ENCODE results near the gene PSMC3. TPM values are rescaled to one million over a fixed set of nuclear protein-coding genes. Genes with fewer than 3 reads are reported as not detected.

Gene PSMC3
- total and polyA plus RNA-seq, 4 donors: 61.6 to 192 (median 141) TPM

DNA sequence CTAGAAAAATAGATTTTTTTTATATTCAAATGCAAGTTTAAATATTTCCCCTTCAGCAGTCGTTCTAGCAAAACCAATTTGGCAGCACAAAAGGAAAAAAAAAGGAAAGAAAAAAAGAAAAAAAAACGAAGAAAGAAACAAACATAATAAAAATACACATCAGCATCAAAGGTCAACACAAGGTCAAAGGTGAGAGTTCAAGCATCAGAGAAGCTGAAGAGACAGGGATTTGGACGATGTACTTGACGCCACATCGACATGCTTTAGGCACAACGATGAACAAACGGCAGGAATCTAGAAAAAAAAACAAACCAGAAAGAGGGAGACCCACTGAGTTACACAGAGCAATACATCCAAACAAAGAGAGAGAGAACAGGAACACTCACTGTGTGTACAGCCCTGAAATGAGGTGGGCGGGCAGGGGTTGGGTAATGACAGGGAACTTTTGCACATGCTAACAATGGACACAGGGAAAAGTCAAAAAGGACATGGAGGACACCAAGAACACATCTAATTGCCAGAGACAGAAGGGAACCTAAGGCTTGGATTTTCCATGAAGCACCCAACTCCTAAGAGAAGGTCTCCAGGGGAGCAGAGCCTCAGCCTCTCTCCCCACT is 42.5 kb upstream of the PSMC3 start:
- DNase-seq (peak in 2 of 3 donors; percentile 36 to 38), ATAC-seq (ENCODE audit: insufficient read depth, low FRiP score) (no peak)
- peaks cover 0 to 18% (median 7%) of the 10 kb centered on the region in 5 donors for H3K4me1 ChIP-seq (ENCODE audit: control insufficient read depth in 5 of 5, insufficient read depth in 5 of 5, low read length in 5 of 5)
- TF ChIP-seq, protein P1, sequence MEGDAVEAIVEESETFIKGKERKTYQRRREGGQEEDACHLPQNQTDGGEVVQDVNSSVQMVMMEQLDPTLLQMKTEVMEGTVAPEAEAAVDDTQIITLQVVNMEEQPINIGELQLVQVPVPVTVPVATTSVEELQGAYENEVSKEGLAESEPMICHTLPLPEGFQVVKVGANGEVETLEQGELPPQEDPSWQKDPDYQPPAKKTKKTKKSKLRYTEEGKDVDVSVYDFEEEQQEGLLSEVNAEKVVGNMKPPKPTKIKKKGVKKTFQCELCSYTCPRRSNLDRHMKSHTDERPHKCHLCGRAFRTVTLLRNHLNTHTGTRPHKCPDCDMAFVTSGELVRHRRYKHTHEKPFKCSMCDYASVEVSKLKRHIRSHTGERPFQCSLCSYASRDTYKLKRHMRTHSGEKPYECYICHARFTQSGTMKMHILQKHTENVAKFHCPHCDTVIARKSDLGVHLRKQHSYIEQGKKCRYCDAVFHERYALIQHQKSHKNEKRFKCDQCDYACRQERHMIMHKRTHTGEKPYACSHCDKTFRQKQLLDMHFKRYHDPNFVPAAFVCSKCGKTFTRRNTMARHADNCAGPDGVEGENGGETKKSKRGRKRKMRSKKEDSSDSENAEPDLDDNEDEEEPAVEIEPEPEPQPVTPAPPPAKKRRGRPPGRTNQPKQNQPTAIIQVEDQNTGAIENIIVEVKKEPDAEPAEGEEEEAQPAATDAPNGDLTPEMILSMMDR (IDR thresholded peaks at IDR 0.05; ENCODE audit: control extremely low read depth, extremely low read depth): no peak
- H3K9me3 ChIP-seq (ENCODE audit: control insufficient read depth in 4 of 4, insufficient read depth in 3 of 4, low read length in 3 of 4): no peaks in the 10 kb centered on the region
- H3K27ac ChIP-seq (ENCODE audit: low read depth in 1 of 2, low read length in 1 of 2): no peak overlapping the region
- H3K27me3 ChIP-seq (ENCODE audit: control insufficient read depth in 3 of 3, insufficient read depth in 3 of 3, low read length in 2 of 3): no peaks in the 10 kb centered on the region
- H3K4me3 ChIP-seq: no peak overlapping the region
- H3K36me3 ChIP-seq (ENCODE audit: control insufficient read depth in 4 of 4, insufficient read depth in 4 of 4, low read length in 4 of 4): peaks cover 38 to 45% (median 41%) of the 10 kb centered on the region in 4 donors
- WGBS, 2 donors: 64 to 75% methylated on average over 8 of the region's 8 CpGs
- no peak overlapping the region for H3K9ac ChIP-seq (ENCODE audit: insufficient read depth in 1 of 2, low read length in 2 of 2)

DNA sequence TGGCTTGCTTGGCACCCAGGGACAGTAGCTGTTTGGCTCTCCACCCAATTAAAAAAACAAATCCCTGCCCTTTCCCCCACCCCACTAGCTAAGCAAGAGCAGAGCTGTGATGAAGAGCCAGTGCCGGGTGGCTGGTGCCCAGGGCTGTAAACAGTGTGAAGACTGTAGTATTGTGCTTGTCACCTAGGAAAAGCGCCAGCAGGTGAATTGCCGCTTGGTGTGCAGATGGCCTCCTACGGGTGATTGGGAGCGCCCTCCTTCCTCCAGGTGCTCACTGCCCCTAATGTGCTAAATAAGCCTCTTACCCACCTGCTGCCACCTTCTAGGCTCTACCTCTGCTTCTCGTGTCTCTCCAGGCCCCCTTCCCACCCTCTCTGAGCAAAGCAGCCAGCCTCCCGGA is 41.1 kb upstream of the PSMC3 start:
- no peak for ATAC-seq (ENCODE audit: insufficient read depth, low FRiP score)
- H3K4me1 ChIP-seq (ENCODE audit: control insufficient read depth in 5 of 5, insufficient read depth in 5 of 5, low read length in 5 of 5): peaks cover 0 to 18% (median 7%) of the 10 kb centered on the region in 5 donors
- H3K27me3 ChIP-seq (ENCODE audit: control insufficient read depth in 3 of 3, insufficient read depth in 3 of 3, low read length in 2 of 3): no peaks in the 10 kb centered on the region
- TF ChIP-seq, protein P1 (IDR thresholded peaks at IDR 0.05; ENCODE audit: control extremely low read depth, extremely low read depth): no peak
- H3K9me3 ChIP-seq (ENCODE audit: control insufficient read depth in 4 of 4, insufficient read depth in 3 of 4, low read length in 3 of 4): no peaks in the 10 kb centered on the region
- no peak for DNase-seq
- H3K36me3 ChIP-seq (ENCODE audit: control insufficient read depth in 4 of 4, insufficient read depth in 4 of 4, low read length in 4 of 4): peaks cover 26 to 34% (median 31%) of the 10 kb centered on the region in 4 donors
- H3K9ac ChIP-seq (ENCODE audit: insufficient read depth in 1 of 2, low read length in 2 of 2): no peak overlapping the region
- no peak overlapping the region for H3K4me3 ChIP-seq
- peak overlapping the region; percentile 61 to 80 for H3K27ac ChIP-seq (ENCODE audit: low read depth in 1 of 2, low read length in 1 of 2)
- WGBS, 2 donors: 87 to 95% methylated on average over 7 of the region's 7 CpGs

DNA sequence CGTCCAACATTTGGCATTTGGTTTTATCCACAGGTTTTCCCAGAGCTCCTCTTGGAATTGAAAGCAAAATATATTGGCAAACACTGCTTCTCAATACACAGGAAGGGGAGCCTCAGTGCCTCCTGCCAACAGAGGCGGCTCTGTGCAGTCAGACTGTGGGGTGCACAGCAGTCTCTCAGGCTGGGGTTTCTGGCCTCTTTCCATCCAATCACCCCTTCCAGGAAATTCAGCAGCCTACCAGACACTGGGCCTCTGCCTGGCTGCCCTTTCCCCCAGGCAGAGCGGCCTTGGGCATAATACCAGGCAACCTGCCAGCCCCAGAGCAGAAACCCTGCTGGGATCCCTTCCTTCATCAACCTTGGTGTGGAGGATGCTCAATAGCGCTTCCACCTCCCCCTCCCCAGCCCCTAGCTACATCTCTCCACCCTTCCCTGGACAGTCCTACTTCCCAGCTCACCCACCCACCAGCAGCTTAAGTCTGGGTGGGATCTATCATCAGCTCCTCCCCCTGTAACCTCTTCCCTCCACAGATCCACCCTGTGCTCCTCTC is 40.5 kb upstream of the PSMC3 start:
- WGBS, 2 donors: 47 to 82% methylated on average over 4 of the region's 4 CpGs
- ATAC-seq (ENCODE audit: insufficient read depth, low FRiP score) (no peak), DNase-seq (peak; percentile 62 to 82 (median 68))
- Histone ChIP-seq H3K27ac (ENCODE audit: low read depth in 1 of 2, low read length in 1 of 2) (peak overlapping the region; percentile 61 to 80), H3K4me1 (ENCODE audit: control insufficient read depth in 5 of 5, insufficient read depth in 5 of 5, low read length in 5 of 5) (peaks cover 0 to 18% (median 7%) of the 10 kb centered on the region in 5 donors), H3K36me3 (ENCODE audit: control insufficient read depth in 4 of 4, insufficient read depth in 4 of 4, low read length in 4 of 4) (peaks cover 20 to 31% (median 26%) of the 10 kb centered on the region in 4 donors), H3K9ac (ENCODE audit: insufficient read depth in 1 of 2, low read length in 2 of 2) (no peak overlapping the region), H3K27me3 (ENCODE audit: control insufficient read depth in 3 of 3, insufficient read depth in 3 of 3, low read length in 2 of 3) (no peaks in the 10 kb centered on the region), H3K9me3 (ENCODE audit: control insufficient read depth in 4 of 4, insufficient read depth in 3 of 4, low read length in 3 of 4) (no peaks in the 10 kb centered on the region), H3K4me3 (no peak overlapping the region)
- TF ChIP-seq, protein P1 (IDR thresholded peaks at IDR 0.05; ENCODE audit: control extremely low read depth, extremely low read depth): no peak
